ENCODE measurements around the gene TTYH1.

DNA sequence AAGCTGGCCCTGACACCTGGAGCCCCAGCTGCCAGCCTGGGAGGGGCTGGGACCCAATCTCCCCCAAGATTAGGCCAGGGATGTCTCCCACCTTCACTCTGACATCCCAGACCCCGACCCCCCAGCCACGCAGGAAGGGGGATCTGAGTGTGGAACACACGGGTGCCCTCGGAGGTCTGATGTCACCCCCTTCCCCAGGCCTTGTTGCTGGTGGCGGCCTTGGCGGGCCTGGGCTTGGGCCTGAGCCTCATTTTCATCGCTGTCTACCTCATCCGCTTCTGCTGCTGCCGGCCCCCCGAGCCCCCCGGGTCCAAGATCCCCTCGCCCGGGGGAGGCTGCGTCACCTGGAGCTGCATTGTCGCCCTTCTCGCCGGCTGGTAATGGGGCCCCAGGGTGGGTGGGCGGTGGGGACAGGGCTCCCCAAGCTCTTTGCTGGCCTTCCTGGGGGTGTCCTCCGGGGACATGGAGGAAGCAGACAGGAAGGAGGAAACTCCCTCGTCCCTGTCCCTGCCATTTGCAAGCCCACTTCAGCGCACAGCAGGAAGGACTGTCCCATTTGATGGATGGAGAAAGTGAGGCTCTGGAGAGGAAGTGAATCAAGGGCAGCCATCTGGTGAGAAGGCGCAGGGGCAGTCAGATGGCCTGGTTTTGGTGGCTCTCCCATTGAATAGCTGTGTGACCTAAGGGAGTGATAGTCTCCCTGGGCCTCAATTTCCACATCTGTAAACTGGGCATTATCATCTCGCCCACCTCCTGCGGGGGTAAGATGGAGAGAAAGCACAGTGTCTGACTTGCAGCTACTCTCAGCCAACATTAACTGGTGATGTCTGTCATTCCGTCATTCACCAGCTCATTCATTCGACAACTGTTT lies 3.9 kb downstream of the TTYH1 start:
- TF ChIP-seq, protein P1, sequence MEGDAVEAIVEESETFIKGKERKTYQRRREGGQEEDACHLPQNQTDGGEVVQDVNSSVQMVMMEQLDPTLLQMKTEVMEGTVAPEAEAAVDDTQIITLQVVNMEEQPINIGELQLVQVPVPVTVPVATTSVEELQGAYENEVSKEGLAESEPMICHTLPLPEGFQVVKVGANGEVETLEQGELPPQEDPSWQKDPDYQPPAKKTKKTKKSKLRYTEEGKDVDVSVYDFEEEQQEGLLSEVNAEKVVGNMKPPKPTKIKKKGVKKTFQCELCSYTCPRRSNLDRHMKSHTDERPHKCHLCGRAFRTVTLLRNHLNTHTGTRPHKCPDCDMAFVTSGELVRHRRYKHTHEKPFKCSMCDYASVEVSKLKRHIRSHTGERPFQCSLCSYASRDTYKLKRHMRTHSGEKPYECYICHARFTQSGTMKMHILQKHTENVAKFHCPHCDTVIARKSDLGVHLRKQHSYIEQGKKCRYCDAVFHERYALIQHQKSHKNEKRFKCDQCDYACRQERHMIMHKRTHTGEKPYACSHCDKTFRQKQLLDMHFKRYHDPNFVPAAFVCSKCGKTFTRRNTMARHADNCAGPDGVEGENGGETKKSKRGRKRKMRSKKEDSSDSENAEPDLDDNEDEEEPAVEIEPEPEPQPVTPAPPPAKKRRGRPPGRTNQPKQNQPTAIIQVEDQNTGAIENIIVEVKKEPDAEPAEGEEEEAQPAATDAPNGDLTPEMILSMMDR (conservative IDR thresholded peaks at IDR 0.05): no peak
- TF ChIP-seq ZFX (IDR thresholded peaks at IDR 0.05): no peak
